ENCODE measurements around the gene UCK1.
"Not testable (repeated sequence)": the region's sequence is repeated elsewhere in the genome, so short reads cannot be mapped to it uniquely, and the experiment has no call there.

Gene UCK1

DNA sequence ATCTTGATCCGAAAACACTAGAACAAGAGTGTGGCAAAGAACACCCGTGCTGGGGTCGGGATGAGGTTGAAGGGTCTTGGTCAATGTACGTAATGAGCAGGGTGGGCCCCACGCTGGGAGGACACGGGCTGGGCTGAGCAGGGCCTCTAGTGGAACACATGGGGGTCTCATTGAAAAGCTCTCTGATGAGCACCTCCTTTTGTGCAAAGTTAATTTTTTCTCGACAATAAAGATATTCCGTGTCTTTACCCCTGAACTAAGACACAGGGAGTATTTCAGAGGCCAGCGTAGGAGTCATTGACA, 8.0 kb downstream of the UCK1 start:
- no peak for DNase-seq

DNA sequence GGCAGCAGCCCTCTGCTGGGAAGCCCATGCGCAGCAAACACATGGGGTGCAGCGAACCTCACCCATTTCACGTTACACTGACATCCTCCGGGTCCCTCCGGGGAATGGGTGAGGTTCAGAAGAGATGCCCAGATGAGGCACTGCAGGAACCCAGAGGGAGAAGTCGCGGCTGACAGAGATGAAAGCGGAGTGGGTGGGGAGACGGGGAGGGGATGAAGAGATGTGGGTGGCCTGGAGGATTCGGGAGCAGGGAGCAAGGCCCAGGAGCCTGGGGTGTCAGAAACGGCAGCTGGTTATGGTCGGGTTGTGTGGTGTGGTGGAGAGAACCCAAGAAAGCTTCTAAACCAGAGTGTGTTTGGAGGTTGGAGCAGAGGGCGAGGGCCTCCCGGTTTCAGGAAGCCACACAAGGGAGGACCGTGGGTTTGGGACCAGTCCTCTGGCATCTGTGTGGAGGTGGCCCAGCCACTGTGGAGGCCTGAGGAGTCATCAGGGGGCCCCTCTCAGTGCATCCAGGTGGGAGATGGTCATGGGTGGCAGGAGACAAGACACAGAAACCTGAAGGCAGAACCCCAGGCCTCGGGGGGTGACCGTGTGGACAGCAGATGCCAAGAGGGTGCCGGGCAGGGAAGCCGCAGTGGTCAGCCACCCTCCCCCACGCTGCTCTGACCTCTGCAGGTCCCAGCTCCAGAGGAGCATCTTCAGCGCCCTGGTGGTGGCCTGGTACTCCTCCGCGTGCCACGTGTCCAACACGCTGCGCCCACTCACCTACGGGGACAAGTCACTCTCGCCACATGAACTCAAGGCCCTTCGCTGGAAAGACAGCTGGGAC, 8.6 kb downstream of the UCK1 start:
- DNase-seq: no peak

DNA sequence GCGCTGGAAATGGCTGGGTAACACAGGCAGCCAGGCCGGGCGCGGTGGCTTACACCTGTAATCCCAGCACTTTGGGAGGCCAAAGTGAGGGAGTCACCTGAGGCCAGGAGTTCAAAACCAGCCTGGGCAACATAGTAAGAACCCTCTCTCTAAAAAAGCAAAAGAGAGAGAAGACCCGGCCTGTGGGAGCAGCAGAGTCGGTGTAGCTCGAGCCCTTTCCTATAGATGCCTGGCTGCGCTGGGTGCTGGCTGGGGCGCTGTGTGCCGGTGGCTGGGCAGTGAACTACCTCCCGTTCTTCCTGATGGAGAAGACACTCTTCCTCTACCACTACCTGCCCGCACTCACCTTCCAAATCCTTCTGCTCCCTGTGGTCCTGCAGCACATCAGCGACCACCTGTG, 9.2 kb downstream of the UCK1 start:
- no peak for DNase-seq

DNA sequence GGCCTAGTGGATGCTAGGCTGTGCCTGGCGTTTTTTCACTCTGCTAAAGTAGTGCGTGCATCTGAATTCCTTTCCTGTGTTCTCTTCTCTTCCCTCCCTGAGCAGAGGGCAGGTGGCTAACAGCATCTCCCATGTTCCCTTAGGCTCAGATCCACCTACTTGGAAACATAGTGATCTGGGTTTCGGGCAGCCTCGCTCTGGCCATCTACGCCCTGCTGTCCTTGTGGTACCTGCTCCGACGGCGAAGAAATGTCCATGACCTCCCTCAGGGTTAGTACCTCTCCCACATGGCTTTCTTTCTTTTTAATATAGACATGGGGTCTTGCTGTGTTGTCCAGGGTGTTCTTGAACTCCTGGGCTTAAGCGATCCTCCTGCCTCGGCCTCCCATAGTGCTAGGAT, 9.9 kb downstream of the UCK1 start:
- DNase-seq: no peak

DNA sequence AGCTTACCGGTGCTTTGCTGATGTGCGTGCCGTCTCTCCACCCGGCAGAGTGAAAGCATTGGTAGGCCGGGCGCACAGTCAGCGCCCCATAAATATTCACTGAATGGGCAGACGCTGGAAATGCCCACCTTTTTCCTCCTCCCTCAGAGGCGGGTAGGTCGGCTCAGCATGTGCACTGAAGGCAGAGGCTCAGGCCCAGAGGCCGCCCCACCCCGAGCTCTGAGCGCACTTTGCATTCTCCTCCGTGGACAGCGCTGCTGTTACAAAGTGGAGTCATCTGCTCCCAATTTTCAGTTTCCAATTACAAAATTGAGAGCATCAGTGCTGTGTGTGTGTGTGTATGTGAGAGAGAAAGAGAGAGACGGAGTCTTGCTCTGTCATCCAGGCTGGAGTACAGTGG, 10.6 kb downstream of the UCK1 start:
- no peak for DNase-seq

DNA sequence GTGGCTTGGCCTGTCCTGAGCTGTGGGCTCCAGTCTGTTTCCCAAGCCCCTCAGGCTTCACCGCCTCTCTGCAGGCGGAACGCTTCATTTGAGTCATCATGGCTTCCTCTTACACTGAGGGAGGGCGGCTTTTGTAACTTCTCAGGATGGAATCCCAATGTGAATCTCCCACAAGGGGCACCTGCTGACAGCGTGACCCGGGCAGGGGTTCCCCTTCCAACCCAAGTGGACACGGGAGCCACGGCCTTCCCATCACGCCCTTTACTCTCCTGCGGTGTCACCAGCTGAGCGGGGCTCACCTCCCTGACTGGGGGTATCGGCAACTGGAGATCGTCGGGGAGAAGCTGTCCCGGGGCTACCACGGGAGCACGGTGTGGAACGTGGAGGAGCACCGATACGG, 12.5 kb downstream of the UCK1 start:
- no peak for DNase-seq

DNA sequence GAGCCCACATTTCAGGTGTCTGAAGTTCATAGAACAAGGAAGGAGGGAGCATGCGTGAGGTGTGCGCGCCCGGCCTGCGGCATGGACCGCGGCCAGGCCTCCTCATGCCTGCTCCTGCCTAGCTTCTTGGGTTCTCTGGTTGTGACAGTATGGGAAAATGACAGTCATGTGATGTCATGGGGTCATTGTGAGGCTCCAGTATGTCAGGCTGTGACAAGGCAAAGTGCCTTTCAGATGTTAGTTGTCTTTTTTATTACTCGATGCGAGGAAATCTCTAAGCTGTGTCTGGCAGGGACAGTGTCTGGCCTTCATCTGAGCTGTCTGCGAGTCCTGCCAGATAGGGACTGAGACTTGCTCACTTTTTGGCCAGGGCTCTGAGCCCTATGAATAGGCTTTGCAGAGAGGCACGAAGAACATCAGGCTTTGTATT, 13.3 kb downstream of the UCK1 start:
- no peak for DNase-seq

DNA sequence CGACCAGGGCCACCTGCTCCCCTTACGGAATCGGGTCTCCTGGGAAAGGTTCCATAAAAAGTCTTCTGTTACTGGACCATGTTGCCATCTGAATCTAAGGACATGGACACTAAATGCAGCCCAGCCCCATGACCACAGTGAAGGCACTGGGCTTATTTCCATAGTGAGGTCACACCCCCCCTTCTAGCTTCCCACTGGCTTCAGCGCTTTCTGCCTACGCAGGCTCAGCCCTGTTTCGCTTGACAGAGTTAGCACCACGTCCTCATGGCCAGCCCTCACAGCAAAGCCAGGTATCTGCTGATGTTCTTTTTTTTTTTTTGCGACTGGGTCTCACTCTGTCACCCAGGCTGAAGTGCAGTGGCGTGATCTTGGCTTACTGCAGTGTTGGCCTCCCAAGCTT, 14.1 kb downstream of the UCK1 start:
- DNase-seq: no peak

DNA sequence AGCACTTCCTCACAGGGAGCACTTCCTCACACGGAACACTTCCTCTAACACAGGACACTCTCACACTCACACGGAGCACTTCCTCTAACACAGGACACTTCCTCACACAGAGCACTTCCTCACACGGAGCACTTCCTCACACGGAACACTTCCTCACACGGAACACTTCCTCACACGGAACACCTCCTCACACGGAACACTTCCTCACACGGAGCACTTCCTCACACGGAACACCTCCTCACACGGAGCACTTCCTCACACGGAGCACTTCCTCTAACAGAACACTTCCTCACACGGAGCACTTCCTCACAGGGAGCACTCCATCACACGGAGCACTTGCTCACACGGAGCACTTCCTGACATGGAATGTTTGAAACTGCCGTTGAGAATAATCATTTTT, 15.0 kb downstream of the UCK1 start:
- DNase-seq: no peak

DNA sequence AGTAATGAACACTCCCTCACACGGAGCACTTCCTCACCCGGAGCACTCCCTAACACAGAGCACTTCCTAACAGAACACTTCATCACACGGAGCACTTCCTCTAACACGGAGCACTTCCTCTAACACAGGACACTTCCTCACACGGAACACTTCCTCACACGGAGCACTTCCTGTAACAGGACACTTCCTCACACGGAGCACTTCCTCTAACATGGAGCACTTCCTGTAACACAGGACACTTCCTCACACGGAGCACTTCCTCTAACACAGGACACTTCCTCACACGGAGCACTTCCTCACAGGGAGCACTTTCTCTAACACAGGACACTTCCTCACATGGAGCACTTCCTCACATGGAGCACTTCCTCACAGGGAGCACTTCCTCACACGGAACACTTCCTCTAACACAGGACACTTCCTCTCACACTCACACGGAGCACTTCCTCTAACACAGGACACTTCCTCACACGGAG, 15.5 kb downstream of the UCK1 start:
- DNase-seq: not testable (repeated sequence)

DNA sequence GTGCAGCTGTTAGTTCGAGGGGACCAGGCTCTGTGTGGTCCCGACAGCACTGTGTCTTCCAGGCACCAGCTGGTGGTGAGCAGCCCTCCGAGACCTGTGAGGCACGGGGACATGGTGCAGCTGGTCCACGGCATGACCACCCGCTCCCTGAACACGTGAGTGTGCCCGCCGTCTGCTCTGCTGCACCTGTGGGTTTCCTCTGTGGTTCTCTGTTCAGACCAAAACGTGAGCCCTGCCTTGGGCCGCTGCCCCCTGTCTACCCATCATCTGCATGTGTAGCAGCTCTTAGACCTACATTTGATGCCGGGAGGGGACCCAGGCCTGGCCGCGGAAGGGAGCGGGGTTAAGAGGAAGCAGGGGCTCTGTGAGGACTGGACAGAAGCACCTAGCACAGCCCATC, 17.9 kb downstream of the UCK1 start:
- DNase-seq: no peak

DNA sequence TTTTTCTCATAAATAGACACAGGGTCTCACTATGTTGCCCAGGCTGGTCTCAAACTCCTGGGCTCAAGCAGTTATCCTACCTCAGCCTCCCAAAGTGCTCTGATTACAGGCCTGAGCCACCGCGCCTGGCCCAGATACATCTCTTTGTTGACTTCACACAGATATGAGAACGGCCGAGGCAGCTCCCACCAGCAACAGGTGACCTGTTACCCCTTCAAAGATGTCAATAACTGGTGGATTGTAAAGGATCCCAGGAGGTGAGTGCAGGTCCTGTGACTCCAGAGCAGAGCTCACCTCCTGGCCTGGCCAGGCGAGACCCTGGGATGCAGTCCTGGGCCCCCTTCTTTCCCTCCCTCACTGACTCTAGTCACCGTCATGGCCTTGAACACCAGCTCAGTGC, 19.2 kb downstream of the UCK1 start:
- no peak for DNase-seq

DNA sequence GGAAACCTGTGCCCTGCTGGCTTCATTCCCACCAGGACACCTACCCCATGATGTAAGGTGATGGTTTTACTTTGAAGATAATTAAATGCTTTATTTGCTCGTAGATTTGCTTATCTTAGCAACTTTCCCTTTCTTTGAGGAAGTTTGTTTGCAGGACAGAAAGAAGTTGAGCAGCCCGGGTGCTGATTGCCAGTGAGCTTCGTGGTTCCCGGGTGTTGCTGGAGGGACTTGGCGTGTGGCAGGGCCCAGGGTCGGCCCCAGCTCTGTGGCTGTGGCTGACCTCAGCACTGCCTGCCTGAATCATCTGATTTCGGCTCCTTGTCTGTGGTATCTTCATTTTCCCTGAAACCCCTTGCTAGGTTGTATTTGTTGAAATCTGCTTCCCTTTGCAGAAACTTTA, 19.6 kb downstream of the UCK1 start:
- no peak for DNase-seq

DNA sequence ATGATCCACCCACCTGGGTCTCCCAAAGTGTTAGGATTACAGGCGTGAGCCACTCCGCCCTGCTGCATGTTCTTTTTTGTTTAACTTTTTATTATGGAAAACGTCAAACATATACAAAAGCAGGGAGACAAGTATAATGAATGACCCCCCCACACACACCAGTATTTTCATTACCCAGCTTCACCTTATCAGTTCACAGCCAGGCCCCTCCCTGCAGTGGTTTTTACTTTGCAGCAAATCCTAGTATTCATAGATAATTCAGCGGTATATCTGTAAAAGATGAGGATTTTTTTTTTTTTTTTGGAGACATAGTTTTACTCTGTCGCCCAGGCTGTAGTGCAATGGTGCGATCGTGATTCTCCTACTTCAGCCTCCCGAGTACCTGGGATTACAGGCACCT, 26.1 kb downstream of the UCK1 start:
- DNase-seq: no peak

DNA sequence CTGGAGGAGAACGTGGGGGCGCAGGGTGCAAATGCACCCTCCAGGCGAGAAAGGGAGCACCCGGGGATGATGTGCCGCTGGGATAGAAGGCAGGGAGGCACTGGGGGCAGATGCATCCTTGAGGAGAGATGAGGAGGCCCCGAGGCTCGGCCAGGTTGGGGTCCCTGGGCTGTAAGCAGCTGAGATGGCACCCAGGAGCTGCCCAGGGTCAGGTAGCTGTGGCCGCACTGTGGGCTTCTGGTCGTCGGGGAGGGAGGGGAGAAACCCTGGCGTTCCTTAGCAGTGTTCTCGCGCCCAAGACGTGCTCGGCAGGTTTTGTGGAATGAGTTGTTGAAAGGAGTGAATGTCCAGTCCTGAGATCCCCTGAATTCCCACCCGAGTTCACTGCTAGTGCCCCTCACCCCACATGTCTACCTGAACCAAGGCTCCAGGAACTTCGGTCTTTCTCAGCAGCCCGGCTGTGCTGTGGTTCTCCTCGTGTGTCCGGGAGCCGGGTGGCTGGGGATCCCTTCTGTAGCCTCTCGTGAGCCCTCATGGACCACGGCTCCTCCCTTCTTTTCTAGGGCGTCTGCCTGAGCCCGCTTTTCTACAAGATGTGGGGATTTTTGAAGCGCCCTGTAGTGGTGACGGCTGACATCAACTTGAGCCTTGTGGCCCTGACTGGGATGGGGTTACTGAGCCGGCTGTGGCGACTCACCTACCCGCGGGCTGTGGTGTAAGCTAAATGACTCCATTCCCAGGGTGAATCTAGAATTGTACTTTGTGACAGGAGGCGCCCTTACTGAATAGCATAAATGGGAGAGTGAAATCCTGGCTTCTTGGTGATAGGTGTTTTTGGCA, 27.2 kb downstream of the UCK1 start:
- DNase-seq: peak; percentile 44

DNA sequence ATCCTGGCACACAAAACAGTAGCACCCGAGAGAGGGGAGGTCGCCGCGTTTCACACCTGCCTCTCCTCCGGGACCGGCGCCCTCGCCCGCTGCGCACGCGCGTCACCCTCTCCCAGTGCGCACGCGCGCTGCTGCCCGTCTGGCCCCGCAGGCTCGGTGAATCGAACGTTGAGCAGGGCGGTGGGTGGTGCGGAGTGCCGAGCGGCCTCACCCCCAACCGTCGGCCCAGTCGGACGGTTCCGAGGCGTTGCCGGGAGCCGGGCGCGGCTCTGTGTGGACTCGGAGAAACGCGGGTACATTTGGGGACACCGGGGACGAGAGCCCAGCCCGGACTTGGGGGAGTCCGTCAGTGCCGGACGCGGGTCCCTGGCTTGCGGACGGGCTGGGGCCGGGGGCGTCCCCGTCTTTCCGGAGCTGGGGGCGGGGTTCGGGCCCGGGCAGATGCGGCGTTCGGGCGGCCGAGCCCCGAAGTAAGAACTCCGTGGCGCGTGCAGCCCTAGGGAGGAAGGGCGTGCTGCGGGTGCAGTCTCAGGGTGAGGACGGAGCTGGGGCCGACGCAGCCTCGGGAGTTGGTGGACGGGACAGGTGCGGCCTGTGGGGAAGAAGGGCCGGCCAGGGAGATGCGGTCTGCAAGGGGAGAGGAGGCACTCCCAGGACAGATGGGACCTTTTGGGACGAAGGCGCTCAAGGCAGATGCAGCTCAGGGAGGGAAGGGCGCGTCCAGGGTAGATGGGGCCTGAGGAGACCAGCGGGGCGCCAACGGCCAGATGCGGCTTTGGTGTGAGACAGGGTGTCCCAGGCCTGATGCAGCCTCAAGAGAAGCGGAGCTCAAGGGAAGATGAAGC, 28.1 kb downstream of the UCK1 start, which contains the start of gene POMT1:
Gene POMT1, plus strand, starts transcription at position 138 of the 845 bp plus-strand sequence. CDS start 1,301 bp downstream, outside the sequence.
- DNase-seq: peak; percentile 96

DNA sequence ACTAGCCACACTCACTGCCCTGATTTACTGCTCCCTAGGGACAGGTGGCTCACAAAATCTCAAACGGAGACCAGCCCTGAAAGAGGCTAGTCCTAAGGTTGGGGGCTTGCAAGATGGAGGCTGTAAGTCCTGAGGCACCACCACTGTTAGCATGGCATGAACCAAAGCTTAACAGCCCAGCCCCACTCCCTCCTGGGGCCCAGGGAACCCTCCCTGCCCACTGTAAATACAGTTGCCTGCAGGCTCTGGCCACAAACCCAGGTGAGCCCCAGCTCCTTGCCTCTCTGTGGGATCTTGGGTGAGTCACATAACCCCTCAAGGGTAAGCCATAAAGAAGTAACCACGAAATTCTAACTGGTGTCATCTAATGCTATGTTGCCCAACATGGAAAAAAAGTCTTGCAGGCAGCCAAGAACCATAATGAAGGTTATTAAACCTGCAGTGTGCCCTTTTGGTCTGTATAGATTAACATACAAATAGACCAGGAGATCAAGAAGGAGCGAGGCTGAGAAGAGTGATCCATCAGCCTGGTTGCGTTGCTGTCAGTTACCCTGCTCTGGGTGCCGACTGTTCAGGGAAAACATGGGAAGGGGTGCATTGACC, 30.0 kb downstream of the UCK1 start:
- DNase-seq: peak; percentile 60

DNA sequence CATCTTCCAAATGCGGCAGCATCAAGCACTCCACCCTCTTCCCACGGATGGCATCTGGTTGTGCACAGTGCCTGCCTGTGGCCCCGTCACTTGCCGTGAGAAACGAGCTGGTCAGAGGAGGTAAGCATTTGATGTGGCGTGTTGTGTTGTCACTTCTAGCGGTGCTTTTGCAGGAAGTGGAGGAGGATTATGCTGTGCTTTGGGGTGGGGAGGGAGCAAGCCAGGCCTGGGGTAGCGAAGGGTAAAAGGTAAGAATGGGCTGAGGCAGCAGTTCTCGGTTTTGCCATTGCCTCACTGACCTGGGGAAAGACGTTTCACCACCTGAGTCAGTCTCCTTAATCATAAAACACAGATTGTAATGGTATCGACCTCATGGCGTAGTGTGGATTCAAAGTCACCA, 30.7 kb downstream of the UCK1 start:
- DNase-seq: no peak

DNA sequence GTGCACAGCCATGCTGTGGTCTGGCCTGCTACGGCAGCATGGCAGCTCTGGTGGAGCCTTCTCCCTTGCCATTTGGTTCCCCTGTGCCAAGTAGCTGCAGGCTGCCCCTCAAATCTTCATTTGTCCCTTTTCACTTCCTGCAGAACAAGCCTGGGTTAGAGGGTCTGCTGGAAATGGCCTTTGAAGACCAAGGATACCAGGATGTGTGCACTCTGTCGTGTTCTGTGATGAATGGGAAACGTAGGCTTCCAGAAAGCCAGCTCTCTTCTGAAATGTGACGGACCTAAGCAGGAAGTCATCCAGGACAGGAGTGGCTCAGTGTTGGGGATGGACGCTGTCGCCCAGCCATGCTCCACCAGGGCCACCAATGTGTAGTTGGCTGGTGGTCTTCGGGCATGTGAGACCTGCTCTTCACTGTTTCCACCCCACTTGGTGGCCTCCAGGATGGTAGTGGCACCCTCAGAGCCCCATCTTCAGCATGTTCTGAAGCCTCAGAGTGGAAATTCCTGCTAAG, 31.8 kb downstream of the UCK1 start:
- no peak for DNase-seq

DNA sequence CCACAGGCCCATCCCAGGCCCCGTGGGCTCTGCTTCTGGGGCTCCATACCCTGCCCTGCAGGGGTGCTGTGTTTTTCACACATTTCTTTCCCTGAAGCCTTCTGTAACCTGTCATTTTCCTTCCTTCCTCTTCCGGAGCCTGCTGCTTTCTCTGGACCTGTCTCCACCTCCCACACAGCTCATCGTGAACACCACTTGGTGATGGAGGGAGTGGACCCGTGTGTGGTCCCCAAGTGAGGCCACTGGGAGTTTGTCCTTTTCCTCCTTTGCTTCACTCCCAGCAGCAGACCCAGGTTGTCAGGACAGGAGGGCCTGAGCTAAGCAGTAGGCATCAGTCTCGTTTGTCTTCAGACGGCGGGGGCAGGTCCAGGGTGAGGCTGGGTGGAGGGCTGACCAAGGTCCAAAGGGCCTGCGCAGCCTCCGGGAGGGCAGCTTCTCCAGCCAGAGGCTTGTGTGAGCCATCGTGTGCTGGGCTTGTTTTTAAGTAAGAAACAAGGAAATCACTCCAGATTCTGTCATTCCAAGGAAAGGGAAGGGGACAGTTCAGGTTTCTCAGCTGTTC, 34.1 kb downstream of the UCK1 start:
- no peak for DNase-seq

DNA sequence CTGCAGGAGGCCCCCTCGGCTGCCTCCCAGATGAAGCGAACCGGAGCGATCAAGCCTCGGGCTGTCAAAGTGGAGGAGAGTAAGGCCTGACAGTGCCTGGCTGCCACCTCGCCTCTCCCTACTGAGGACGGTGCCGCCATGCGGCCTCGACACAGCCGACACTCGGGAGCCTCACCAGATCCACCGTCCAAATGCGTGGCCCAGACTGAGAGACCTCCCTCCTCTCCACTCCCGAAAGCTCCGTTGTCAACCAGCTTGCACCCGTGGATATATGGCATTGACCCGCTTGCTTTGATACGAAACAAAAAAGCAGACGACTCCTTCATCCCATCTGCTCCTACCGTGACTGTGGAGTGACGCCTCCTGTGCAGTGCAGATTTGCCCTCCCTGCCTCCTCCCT, 35.3 kb downstream of the UCK1 start:
- DNase-seq: no peak

DNA sequence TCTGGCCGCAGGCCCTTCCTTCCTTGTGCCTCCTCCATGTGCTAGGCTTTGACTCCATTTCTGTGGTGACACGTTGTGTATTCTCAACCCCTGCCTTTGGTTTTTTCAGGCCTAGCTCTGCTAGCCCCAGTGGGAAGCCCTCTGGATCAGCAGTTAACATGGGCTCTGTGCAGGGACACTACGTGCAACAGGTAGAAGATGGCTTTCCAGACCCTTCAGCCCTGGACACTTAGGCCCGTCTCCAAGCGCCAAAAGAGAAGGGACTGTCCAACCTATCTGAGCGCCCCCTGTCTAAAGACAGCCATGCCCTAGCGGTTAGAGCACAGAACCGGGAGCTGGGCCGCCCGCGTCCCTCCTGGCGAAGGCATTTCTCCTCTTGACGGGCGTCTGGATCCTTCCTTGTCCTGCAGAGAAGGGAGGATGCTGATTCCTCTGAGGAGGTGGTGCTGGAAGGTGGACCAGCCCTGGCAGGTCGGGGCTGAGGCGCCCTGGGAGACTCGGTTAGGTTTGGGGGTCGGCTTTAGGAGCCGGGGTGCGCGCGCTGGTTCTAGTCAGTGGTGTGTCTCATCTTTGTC, 36.7 kb downstream of the UCK1 start:
- DNase-seq: no peak

Data from NCI-H69 (cell line).